ENCODE data around the gene SPATA4. TPM values are rescaled to one million over a fixed set of nuclear protein-coding genes. Genes with fewer than 3 reads are reported as not detected.
A peak's percentile ranks its signal among the peaks of the same experiment; 100 is the strongest.

SPATA4 gene
- 0.15 TPM in 1 of 2 replicates, not detected in the other for total RNA-seq (2014; rRNA removed)
- percentile 20 among the genes with signal in this experiment for Bru-seq, nascent RNA
- BruChase-seq, experiment 1, labeled RNA remaining after a 6-hour chase, result percentile 24 among the genes with signal in this experiment
- BruChase-seq, experiment 2, labeled RNA remaining after a 2-hour chase, result percentile 19 among the genes with signal in this experiment
- long read RNA-seq, result 0 reads

- Histone ChIP-seq H3F3A (ENCODE audit: low read length, unreplicated experiment) (no peaks in the 10 kb centered on the region), H4K20me1 (ENCODE audit: low read length) (no peaks in the 10 kb centered on the region), H2AFZ (ENCODE audit: low read length) (peak within 1 kb of the TSS; percentile 99), H3K36me3 (ENCODE audit: low read depth, low read length) (no peaks in the 10 kb centered on the region), H3K27ac (ENCODE audit: low read length) (peak within 1 kb of the TSS; percentile 64), H3K4me3 (ENCODE audit: low read length) (peak within 1 kb of the TSS; percentile 82), H3K9me2 (replicated peaks; ENCODE audit: low read length) (no peaks in the 10 kb centered on the region), H3K9me3 (ENCODE audit: low read length) (no peaks in the 10 kb centered on the region), H3K4me2 (ENCODE audit: low read length) (peak within 1 kb of the TSS; percentile 97), H3K27me3 (ENCODE audit: low read length) (no peaks in the 10 kb centered on the region), H3K9ac (ENCODE audit: low read length) (peak within 1 kb of the TSS; percentile 77), H3K4me1 (ENCODE audit: insufficient read depth, low read length) (peaks cover 43% of the 10 kb centered on the region), H3K79me2 (ENCODE audit: low read length) (no peaks in the 10 kb centered on the region)
- CTCF ChIA-PET, result no interaction called here
- TF ChIP-seq EZH2phosphoT487 (IDR thresholded peaks at IDR 0.05; ENCODE audit: borderline replicate concordance, low read length) (no peak), CTCF (conservative IDR thresholded peaks at IDR 0.05; ENCODE audit: low read depth, low read length) (no peak), EZH2 (IDR thresholded peaks at IDR 0.05; ENCODE audit: low read length, unreplicated experiment) (no peak)
- intact Hi-C loops (cut with micrococcal nuclease), result loop anchor here (2.0 kb wide), 1 partner anchor 75 kb away; no protein-coding TSS in a partner anchor
- peak; percentile 76 for DNase-seq
- no TSS peak for BruUV-seq (replicated peaks)
- ATAC-seq, result peak; percentile 68
- POLR2A ChIA-PET (ENCODE audit: unreplicated experiment), result no interaction called here
Observed at GRCh38 chr4:176195184-176195978, at the start of gene SPATA4. Gene SPATA4, minus strand, starts transcription at chr4:176195585. Its CDS starts 23 bp downstream, at chr4:176195562.

- Histone ChIP-seq H3K27ac (ENCODE audit: low read length) (no peak overlapping the region), H3K4me1 (ENCODE audit: insufficient read depth, low read length) (no peaks in the 10 kb centered on the region), H2AFZ (ENCODE audit: low read length) (no peak overlapping the region), H3K9me3 (ENCODE audit: low read length) (no peaks in the 10 kb centered on the region), H3K36me3 (ENCODE audit: low read depth, low read length) (no peaks in the 10 kb centered on the region), H3F3A (ENCODE audit: low read length, unreplicated experiment) (no peaks in the 10 kb centered on the region), H3K79me2 (ENCODE audit: low read length) (no peaks in the 10 kb centered on the region), H3K27me3 (ENCODE audit: low read length) (no peaks in the 10 kb centered on the region), H3K4me2 (ENCODE audit: low read length) (no peak overlapping the region), H3K9me2 (replicated peaks; ENCODE audit: low read length) (no peaks in the 10 kb centered on the region), H3K4me3 (ENCODE audit: low read length) (no peak overlapping the region), H4K20me1 (ENCODE audit: low read length) (no peaks in the 10 kb centered on the region), H3K9ac (ENCODE audit: low read length) (no peak overlapping the region)
- no peak for DNase-seq
- ChIA-PET POLR2A (ENCODE audit: unreplicated experiment) (no interaction called here), CTCF (no interaction called here)
- intact Hi-C loops (cut with micrococcal nuclease), result no loop called here
- ATAC-seq, result peak; percentile 56
- TF ChIP-seq EZH2phosphoT487 (IDR thresholded peaks at IDR 0.05; ENCODE audit: borderline replicate concordance, low read length) (no peak), CTCF (conservative IDR thresholded peaks at IDR 0.05; ENCODE audit: low read depth, low read length) (no peak), EZH2 (IDR thresholded peaks at IDR 0.05; ENCODE audit: low read length, unreplicated experiment) (no peak)
- no TSS peak for BruUV-seq (replicated peaks)
Observed at GRCh38 chr4:176242764-176243347, 47.5 kb upstream of the SPATA4 start.

Data from PC-3 (cell line).